Omental fat pad (tissue), 4 donors: ENCODE data around the gene NAB2. TPM values are rescaled to one million over a fixed set of nuclear protein-coding genes. Genes with fewer than 3 reads are reported as not detected.

ENCODE experiments used
- ATAC-seq: fragments of 150-250 bp; one replicate; pipeline ENCODE4 v1.9.1; 2016; ENCODE audit warnings: mild to moderate bottlenecking, moderate library complexity; ENCODE audit not compliant: low FRiP score
- DNase-seq: peaks from one replicate; pipeline ENCODE4 v3.0.0-alpha.2; 2019; ENCODE audit warnings: low spot score
- total RNA-seq, 4 donors: library from RNA; depleted of rRNA; stranded (reverse); fragments of >200 nt; gene quantifications; one replicate each; pipeline ENCODE4 v1.1.0, GENCODE V29; 2016
- TF ChIP-seq, protein P1 (sequence below), 3 donors: fragments of 450-650 bp; IDR thresholded peaks; one replicate each; pipeline ENCODE4 v1.5.1; 2016 to 2017; ENCODE audit warnings: antibody characterized with exemption in 3 of 3, mild to moderate bottlenecking in 3 of 3, moderate library complexity in 2 of 3

Gene NAB2
- total RNA-seq, 4 donors from 2014 or later = 15.1 to 24.7 (median 18.1) TPM

DNA sequence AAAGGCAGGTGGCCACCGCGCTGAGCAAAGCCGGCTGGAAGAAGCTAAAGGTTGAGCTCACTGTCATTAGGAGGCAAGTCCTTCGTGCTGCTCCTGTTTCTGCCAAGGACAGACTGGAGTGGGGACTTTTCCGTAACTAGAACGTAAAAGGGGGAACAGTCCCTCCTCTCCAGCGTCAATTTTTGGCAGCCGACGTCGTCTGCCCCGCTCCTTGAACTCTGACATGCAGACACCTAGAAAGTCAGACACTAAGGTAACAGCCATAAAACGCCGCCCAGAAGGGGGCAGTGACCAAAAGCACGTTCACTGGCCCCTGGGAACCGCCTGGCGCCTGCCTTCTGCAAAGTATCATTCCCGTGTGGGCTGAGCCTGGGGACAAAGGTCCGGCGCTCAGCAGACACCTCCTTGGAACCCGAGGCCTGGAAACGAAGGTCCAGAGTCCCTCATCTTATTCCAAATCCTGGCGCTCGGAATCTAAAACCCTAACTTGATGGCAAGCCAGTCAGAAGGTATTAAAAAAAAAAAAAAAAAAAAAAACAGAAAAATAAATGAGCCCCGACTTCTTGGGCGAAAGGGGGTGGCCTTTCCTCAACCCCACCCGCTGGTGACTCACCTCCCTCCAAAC is 38.3 kb downstream of the NAB2 start:
- ATAC-seq (no peak), DNase-seq (no peak)
- TF ChIP-seq, protein P1, sequence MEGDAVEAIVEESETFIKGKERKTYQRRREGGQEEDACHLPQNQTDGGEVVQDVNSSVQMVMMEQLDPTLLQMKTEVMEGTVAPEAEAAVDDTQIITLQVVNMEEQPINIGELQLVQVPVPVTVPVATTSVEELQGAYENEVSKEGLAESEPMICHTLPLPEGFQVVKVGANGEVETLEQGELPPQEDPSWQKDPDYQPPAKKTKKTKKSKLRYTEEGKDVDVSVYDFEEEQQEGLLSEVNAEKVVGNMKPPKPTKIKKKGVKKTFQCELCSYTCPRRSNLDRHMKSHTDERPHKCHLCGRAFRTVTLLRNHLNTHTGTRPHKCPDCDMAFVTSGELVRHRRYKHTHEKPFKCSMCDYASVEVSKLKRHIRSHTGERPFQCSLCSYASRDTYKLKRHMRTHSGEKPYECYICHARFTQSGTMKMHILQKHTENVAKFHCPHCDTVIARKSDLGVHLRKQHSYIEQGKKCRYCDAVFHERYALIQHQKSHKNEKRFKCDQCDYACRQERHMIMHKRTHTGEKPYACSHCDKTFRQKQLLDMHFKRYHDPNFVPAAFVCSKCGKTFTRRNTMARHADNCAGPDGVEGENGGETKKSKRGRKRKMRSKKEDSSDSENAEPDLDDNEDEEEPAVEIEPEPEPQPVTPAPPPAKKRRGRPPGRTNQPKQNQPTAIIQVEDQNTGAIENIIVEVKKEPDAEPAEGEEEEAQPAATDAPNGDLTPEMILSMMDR (IDR thresholded peaks at IDR 0.05) = no peak

DNA sequence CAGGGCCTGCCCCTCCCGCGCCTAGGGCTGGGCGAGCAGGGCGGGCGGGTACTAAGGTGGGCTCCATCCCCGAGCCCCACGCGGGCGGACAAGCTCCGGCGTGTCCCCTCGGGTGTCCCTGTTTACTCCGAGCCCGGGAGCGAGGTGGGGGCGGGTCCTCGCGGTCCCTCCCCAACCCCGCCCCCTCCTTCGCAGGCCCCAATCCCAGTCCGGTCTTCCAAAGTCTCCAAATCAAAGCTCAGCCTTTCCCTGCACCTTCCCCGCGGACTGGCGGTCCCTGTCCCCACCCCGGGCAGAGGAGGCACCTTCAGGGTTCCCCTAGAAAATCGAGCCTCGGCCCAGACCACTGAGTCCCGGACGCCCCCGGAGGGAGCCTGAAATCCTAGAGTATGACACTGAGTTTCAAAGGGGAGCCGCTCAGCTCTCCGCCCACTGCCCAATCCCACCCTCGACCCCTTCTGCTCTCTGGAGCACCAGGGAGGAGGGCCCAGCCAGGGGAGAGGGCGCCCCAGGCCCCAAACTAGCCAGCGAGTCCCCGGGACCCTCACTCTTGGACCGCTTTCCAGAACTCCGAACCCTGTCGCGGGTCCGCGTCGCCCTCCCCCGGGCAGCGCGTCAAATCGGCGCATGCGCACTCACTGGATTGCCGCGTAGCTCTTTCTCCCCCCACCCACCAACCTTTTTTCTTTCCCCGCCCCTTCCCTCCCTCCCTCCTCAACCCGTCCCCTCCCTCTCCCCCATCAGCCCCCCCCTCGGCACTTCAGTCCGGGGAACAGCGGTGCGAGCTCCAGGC is 39.0 kb downstream of the NAB2 start, which contains the start of gene LRP1:
TSS of gene LRP1 (plus strand) at position 758 of the 793 bp plus-strand sequence. CDS start 482 bp downstream, outside the sequence.
- ATAC-seq = peak; percentile 60
- TF ChIP-seq, protein P1 (IDR thresholded peaks at IDR 0.05) = no peak
- DNase-seq = no peak

DNA sequence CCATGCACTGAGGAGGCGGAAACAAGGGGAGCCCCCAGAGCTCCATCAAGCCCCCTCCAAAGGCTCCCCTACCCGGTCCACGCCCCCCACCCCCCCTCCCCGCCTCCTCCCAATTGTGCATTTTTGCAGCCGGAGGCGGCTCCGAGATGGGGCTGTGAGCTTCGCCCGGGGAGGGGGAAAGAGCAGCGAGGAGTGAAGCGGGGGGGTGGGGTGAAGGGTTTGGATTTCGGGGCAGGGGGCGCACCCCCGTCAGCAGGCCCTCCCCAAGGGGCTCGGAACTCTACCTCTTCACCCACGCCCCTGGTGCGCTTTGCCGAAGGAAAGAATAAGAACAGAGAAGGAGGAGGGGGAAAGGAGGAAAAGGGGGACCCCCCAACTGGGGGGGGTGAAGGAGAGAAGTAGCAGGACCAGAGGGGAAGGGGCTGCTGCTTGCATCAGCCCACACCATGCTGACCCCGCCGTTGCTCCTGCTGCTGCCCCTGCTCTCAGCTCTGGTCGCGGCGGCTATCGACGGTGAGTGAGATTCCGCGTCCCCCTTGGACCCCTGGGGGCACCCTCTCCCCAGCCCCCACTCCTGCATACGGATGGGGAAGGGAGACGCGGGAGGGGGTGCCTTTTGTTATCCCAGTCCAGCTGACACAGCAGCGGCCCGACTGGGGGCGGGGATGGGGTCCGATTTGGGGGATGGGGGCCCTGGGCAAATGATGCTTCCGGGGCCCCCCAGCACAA is 39.8 kb downstream of the NAB2 start:
- no peak for ATAC-seq
- no peak for DNase-seq
- TF ChIP-seq, protein P1 (IDR thresholded peaks at IDR 0.05) = no peak

DNA sequence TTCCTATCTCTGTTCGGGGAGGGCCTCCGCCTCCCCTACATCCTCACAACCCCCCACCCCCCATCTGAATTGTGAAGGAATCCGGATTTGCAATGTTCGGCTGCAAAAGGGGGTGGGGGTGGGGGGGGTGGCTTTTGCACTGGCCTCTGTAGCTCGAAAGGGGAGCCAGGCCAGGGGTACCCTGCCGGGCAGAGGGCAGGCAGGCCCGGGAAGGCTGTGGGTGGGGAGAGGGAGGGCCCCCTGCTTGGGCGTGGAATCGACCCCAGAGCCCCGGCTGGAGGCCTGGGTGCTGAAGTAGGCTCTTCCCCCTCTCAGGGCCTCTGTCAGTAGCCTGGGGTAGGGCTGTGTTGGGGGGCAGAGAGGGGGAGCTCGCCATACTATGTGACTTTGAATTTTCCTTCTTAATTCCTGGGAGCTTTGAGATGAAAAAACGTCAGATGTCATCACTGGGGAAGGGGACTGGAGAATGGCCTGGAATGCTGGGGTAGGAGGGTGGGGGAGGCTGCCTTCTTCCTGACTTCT is 40.5 kb downstream of the NAB2 start:
- ATAC-seq (no peak), DNase-seq (no peak)
- TF ChIP-seq, protein P1 (IDR thresholded peaks at IDR 0.05) = no peak

DNA sequence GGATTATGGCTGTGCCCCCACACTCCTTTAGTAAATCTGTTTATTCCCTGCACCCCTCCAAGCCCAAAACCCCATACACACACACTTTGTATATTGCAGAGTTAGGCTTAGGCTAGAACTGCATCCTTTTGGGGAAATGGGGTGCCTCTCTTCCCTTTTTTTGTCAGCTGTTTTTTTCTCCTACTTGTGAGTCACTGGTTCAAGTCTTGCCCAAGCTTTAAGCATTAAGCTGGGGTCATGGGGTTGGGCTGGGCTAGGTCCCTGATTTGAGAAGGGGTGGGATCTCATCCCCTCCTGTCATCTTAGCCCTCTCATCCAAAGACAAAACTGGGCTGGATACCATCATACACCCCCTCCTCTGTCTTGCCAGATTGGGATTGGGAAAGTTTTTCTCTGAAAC is 41.0 kb downstream of the NAB2 start:
- ATAC-seq = peak; percentile 26
- DNase-seq = no peak
- TF ChIP-seq, protein P1 (IDR thresholded peaks at IDR 0.05) = no peak

DNA sequence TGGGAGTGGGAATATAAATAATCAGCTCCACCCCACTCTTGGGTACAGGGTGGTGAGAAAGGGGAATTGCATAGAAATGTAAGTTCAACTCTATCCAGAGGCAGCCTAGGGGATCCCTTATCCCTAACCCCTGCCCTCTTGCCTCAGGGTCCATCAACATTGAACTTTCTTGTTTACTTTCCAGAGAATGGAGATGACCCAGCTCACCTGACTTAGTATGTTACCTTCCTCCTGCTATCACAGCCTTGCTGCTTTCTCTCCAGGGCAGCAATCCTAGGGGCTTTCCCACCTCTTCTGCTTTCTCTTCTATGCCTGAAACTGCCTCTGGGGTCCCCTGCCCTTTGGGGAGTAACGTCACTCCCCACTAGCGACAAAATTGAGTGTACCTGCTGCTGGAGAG is 42.0 kb downstream of the NAB2 start:
- ATAC-seq (no peak), DNase-seq (no peak)
- TF ChIP-seq, protein P1 (IDR thresholded peaks at IDR 0.05) = no peak
